ENCODE results near the gene SEMA3G.

Gene SEMA3G

GRCh38 chr3:52396907-52397591 is 47.9 kb downstream of the SEMA3G start:
- in situ Hi-C loops (cut with MboI; ENCODE audit: low sequenced_read_pairs), result no loop called here

GRCh38 chr3:52396011-52396906 is 48.6 kb downstream of the SEMA3G start:
- in situ Hi-C loops (cut with MboI; ENCODE audit: low sequenced_read_pairs), result no loop called here

DNA sequence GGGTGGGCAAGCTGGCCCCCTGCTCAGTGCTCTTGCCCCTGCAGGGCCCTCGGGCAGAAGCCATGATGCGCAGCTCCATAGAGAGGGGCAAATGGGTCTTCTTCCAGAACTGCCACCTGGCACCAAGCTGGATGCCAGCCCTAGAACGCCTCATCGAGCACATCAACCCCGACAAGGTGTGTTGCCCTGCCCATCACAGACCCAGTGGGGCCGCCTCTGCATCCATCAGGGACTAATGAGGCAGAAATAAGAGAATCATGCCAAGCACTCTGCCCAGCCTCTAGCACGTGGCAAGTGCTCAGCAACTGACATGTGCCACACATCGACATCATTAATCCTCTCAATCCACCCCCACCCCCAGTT is 49.4 kb downstream of the SEMA3G start:
- in situ Hi-C loops (cut with MboI; ENCODE audit: low sequenced_read_pairs), result no loop called here

GRCh38 chr3:52394751-52395502 is 50.0 kb downstream of the SEMA3G start:
- in situ Hi-C loops (cut with MboI; ENCODE audit: low sequenced_read_pairs), result no loop called here

GRCh38 chr3:52393959-52394670 is 50.8 kb downstream of the SEMA3G start:
- in situ Hi-C loops (cut with MboI; ENCODE audit: low sequenced_read_pairs), result no loop called here

DNA sequence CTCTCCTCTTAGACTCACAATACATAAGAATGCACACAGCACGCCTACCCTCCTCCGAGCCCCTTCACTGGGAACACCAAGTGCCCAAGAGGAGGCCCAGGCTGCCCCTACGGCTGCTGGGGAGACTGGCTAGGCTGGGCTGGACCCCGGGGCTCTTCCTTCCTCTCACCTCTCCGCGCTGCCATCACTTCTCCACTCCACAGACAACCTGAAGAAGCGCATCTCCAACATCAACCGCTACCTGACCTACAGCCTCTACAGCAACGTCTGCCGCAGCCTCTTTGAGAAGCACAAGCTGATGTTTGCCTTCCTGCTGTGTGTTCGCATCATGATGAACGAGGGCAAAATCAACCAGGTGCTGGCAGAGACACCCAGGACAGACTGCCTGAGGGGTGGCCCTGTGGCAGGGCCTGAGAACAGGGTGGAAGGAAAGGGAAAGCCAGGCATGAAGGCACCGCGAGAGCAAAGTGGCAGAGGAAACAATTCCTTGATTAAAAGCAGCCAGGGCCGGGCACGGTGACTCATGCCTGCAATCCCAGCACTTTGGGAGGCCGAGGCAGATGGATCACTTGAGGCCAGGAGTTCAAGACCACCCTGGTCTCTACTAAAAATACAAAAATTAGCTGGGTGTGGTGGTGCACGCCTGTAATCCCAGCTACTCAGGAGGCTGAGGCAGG is 51.6 kb downstream of the SEMA3G start:
- in situ Hi-C loops (cut with MboI; ENCODE audit: low sequenced_read_pairs), result no loop called here

DNA sequence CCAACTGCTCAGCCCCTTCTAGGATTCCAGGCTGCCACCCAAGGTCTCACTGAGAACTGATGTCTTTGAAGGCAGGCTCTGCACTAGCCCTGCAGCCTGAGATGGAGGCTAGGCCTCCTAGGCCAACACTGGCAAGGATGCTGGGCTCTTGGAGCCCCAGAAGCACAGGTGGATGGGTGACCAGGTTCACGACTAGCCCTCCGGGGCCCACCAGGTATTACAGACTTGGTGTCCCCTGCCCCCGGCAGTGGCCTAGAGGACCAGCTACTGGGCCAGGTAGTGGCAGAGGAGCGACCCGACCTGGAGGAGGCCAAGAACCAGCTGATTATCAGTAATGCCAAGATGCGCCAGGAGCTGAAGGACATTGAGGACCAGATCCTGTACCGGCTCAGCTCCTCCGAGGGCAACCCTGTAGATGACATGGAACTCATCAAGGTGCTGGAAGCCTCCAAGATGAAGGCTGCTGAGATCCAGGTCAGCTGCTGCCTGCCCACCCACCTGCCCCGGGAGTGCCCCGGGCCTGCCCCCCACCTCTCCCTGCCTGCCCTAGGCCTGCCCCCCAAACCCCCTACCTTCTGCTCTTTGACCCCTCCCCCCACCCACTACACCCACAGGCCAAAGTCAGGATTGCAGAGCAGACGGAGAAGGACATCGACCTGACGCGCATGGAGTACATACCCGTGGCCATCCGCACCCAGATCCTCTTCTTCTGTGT is 52.5 kb downstream of the SEMA3G start:
- in situ Hi-C loops (cut with MboI; ENCODE audit: low sequenced_read_pairs), result no loop called here

DNA sequence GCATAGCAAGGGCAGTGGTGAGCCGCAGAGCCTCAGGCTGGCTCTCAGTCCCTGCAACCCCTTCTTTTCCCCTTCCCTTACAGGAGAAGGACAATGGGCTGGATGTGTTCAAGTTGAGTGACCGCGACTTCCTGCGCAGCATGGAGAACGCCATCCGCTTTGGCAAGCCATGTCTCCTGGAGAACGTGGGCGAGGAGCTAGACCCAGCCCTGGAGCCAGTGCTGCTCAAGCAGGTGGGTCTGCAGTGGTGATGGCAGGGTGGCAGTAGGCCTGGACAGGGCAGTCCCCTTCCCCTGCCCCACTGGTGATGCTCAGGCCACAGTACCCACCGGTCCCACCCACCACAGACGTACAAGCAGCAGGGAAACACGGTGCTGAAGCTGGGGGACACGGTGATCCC is 53.8 kb downstream of the SEMA3G start:
- in situ Hi-C loops (cut with MboI; ENCODE audit: low sequenced_read_pairs), result no loop called here

- in situ Hi-C loops (cut with MboI; ENCODE audit: low sequenced_read_pairs), result no loop called here
These were observed 56.0 kb downstream of the SEMA3G start for GRCh38 chr3:52388933-52389332.

GRCh38 chr3:52388348-52388821 is 56.5 kb downstream of the SEMA3G start:
- in situ Hi-C loops (cut with MboI; ENCODE audit: low sequenced_read_pairs), result no loop called here

DNA sequence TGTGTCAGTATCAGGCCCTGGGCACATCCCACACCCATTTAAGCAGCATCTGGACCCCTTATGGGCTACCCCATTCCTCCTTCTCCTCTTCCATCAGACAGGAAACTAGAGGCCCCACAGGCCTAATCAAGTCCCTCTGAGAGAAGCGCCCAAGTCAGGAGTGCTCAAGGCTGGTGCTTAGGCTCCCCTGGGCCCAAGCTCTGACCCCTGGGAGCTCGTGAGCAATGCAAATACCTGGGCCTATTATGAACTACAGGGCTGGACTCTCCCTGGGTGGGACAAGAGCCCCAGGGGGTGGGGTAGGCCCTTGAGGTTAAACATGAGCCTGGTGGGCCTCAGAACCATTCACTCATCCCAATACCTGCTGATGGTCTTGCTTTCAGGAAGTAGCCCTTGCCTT is 57.4 kb downstream of the SEMA3G start:
- in situ Hi-C loops (cut with MboI; ENCODE audit: low sequenced_read_pairs), result no loop called here

GRCh38 chr3:52385157-52385556 is 59.7 kb downstream of the SEMA3G start:
- in situ Hi-C loops (cut with MboI; ENCODE audit: low sequenced_read_pairs), result no loop called here

DNA sequence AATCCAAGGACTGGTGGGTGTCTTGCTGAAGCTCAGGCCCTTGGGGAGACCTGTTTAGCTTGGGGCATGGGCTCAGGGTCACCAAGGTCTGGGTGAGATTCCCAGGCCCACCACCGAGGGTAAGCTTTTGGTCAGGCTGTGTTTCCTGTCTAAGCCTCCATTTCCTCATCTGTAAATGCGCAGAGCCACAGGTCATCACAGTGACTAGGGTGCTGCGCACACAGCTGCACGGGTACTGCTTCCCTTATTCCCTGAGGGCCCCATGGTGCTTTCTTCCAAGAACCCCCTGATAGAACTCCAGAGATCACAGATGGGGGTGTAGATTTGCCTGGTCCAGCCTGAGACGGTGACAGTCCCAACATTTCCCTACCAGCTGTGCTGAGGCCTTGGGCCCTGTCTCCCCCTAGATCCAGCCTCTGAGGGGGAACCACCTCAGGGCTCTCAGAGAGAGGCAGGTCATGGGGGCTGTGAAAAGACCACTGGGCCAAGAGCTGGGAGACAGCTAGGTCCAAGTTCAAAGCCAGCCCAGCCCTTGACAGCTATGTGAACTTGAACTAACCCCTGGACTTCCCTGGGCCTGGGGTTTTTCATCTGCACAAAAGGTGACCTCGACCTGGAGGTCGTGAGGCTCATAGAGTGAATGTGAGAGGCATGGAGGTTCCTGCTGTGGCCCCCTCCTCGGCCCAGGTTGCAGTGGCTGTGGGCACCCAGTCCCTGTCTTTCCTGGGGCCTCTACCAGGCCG is 60.7 kb downstream of the SEMA3G start:
- in situ Hi-C loops (cut with MboI; ENCODE audit: low sequenced_read_pairs), result no loop called here

GRCh38 chr3:52383446-52383845 is 61.5 kb downstream of the SEMA3G start:
- in situ Hi-C loops (cut with MboI; ENCODE audit: low sequenced_read_pairs), result no loop called here
